Activated gamma-delta T cell treated with Interleukin-2 at 50 U/mL for 16 hours (primary cell): ENCODE results near the gene DDR2.

Source experiments
- DNase-seq: peaks from one replicate; pipeline ENCODE4 v3.0.0-alpha.2; 2020

The DDR2 gene

DNA sequence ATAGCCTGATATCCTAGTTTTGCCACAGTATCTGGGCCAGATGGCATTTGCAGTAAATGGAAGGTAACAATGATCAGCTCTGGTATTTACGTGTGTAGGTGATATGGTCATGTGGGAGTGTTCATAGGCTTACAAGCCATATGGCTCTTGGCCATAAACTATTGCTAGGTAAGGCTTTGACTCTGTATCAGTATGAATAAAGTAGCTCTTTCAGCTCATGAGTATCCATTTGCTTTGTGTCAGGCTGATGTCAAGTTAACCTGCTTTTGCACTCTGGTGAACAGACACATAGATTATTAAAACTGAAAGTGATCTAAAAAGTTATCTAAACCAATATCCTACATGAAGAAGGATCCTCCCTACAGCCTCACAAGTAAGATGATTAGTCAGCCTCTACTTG, 69.0 kb downstream of the DDR2 start:
- DNase-seq, result no peak

- DNase-seq, result no peak
These were observed 70.4 kb downstream of the DDR2 start for GRCh38 chr1:162702628-162703027.

DNA sequence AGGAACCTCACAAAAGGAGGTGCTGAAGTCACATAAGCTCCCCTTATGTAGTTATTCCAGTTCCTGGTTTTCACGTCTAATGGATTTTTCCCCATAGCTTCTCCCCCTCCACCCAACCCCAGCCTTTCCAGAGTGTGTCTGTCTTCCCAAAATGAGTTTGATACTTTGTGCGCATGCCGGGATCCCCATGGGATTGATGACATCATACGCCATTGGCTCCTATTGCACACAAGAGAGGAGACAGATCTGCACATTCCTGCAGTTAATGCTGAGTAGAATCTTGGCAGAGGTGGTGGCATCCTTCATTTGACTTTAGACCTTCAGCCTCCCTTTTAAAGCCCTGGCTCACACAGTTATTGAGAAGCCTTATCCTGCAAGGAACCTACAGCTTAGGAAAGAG, 71.4 kb downstream of the DDR2 start:
- no peak for DNase-seq

GRCh38 chr1:162704673-162705424, 72.6 kb downstream of the DDR2 start:
- no peak for DNase-seq

- DNase-seq, result no peak
These were observed 73.7 kb downstream of the DDR2 start for GRCh38 chr1:162706003-162706402.

- DNase-seq, result no peak
These were observed 74.3 kb downstream of the DDR2 start for GRCh38 chr1:162706606-162707005.

DNA sequence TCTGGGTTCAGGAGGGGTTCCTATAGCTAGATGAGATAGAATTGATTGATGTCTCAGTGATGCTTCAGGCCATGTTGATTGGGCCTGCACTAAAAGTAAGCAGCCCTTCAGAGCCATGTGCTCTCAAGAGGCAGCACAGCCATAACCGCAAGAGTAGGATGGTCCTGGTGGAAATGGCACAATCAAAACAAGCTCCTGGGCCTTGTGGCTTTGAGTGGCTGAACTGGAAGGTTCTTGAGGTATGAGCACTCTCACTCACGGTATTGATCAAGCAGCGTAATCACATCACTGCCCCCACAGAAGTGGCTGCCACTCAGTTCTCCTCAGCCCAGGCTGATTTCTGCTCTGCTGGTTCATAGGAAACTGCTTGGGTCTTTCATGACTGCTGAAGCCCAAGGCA, 76.0 kb downstream of the DDR2 start:
- no peak for DNase-seq

DNA sequence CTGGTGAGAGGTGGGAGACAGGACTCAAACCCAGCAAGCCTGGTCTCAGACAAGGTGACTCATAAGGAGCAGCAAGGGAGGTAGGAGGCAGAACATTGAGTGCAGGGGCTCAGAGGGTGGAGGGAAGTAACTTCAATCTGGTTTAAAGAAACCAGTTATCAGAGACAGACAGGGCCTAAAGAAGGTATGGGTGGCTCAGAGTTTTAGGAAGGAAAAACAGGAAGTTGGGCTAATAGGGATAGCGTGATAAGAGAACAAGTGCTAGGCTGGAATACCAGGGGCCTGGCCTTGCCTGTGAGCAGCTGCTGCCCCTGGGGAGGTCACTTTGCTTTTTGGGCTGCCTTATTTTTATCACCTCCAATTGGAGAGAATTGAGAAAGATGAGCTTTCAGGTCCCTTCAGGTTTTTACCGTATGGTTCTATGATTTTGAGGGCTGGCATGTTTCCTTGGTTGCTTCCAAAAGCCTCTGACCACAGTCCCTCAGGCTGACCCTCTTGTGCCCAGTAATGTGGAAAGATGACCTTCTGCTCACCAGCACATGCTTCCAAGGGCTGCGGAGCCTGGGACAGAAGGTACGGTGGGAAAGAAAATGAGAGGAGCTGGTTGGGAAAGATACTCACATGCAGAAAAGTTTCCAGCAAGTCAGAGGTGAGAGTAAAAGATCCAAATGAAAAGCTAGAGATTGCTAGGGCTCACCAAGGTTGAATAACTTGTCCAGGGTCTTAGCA, 77.0 kb downstream of the DDR2 start:
- DNase-seq, result no peak

GRCh38 chr1:162709870-162710269, 77.6 kb downstream of the DDR2 start:
- DNase-seq, result no peak

DNA sequence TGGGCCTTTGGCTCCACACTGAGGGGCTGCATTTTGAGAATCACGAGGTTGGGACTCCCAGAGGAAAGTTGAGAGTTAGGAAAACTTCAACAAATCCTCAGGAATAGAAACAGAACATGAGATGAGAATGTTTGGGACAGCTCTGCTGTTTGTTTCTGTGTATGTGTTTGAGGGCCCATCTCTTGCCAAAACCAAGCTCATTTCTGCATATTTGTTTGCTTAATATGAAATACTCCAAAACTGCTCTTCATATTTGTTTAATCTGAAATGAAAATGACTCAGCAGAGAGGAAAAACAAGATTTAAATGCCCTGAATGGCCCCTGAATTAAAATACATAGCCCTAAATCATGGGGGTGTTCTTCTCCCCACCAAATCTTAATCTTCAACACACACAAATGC, 78.1 kb downstream of the DDR2 start:
- DNase-seq, result no peak

DNA sequence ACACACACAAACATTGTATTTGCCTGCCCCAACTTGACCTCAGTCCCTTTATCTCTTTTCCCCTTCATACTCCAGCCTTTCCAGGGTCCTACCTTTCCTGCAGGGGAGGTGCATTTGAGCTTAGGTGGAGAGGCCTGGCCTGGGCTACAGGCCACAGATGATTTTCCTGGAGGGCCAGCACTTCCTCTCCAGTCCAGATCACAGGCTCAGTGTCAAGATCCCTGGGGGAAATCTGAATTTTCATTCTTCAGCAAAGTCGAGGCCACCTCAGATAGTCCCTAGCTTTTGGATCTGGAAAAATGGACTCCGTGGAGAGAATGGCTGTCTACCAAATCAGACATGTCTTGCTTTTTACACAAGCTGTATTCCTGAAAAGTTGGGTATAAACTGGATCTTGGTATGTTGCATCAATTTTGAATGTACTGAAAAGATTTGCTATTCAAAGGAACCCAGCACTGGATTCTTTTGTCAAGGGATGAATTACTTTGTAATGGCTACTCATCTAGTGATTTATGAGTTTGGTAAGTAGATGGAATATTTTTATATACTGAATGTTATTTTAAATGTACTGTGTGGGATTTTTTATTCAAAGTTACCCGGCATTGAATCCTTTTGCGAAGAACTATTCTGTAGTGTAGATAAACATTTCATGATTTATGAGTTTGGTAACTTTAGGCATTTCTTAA, 78.7 kb downstream of the DDR2 start:
- no peak for DNase-seq

DNA sequence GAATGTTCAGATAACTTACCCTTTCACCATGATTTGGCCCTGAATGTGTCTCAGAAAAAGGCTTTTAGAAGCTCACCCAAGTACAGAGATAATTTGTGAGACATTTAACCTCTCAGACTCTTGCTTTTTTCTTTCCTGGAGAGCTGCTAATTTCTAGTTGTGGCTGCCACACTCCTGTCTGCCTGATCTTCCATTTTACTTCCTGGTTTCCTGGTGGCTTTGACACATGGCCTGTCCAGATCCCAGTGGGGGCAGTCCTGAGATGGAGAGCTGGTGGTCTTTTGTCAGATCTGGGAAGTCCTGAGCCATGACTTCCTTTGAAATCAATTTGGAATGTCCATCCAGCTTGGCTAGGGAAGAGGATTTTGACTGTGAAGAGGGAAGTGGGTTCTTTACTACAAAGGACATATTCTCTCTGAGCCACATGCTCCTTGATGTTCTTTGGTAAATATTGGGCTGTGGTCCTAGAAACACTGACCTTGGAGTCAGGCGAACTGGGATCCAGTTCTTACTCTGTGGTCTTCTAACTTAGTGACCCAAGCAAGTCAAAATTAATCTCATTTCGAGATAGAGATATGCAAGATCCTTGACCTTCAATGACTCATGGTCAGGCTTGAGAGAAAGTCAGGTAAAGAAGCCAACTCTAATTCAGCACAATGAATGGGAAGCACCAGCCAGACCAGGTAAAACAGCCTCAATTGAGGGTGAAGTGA, 80.2 kb downstream of the DDR2 start:
- no peak for DNase-seq

GRCh38 chr1:162716123-162716522, 83.9 kb downstream of the DDR2 start:
- no peak for DNase-seq

DNA sequence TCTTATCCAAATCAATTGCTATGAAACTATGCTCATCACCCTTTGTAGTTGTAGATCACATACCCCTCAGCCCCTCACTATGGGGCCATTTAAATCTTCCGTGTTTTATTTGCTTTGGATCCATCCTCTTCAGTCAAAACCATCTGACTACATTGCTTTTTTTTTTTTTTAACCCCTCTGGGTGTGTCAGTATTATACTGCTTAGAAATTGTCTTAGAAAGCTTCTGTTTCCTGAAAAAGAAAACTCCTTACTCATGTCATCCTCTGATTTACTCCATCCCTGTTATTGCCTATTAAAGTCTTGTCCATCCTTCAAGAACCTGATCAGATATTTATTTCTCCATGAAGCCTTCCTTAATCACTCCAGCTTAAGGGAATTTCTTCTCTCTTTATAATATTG, 84.3 kb downstream of the DDR2 start:
- no peak for DNase-seq

GRCh38 chr1:162717548-162718184, 85.4 kb downstream of the DDR2 start:
- no peak for DNase-seq

DNA sequence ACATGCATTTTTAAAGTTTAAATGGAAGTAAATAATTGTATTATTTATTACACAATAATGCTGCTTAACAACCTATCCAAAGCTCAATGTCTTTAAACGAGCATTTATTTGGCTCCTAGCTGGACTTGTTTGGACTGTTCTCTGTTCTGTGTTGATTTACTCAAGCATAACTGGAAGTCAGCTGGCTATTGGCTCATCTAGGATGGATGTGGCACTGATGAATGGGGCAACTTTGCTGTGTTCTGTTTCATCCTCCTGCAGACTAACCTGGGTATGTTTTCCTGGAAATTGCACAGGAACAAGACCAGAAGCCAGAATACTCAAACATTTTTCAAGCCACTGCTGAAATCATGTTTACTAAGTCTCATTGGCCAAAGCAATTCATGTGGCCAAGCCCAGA, 87.4 kb downstream of the DDR2 start:
- DNase-seq, result no peak

- no peak for DNase-seq
These were observed 88.7 kb downstream of the DDR2 start for GRCh38 chr1:162720996-162721395.

DNA sequence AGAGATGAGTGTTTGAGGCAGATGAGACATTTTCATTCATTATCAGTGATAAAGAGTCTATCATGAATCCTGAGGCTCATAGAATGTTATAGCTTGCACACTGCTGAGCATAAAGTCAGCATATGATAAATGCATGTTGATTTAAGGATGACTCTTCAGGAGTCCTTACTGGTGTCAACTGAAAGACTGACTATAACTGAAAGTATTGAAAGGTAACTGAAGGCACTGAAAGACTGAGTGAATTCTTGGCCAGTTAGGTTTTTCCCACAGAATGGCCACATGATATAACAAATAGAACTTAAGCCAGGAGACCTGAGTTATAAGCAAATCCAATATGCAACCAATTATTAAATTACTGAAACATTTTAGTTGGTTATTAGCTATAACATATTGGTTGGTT, 89.2 kb downstream of the DDR2 start:
- no peak for DNase-seq

DNA sequence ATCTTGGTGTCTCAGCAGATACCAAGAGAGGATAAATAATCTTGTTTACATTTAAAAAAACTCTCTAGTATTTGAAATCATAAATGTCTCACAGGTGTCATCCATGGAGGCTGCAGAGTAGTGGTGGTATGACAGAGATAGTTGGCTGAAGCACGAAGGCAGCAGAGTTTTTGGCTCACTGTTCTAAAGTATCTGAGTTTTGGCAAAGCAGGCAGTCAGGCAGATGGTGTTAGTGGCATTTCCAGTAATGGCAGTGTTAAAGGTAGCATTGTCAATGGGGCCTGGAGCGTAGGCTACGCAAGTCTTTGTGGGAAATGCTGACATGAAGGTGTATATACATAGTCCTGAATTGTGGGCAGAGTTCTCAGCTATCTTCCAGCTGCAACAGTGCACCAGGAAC, 89.8 kb downstream of the DDR2 start:
- DNase-seq, result no peak

GRCh38 chr1:162724583-162725120, 92.4 kb downstream of the DDR2 start:
- no peak for DNase-seq

DNA sequence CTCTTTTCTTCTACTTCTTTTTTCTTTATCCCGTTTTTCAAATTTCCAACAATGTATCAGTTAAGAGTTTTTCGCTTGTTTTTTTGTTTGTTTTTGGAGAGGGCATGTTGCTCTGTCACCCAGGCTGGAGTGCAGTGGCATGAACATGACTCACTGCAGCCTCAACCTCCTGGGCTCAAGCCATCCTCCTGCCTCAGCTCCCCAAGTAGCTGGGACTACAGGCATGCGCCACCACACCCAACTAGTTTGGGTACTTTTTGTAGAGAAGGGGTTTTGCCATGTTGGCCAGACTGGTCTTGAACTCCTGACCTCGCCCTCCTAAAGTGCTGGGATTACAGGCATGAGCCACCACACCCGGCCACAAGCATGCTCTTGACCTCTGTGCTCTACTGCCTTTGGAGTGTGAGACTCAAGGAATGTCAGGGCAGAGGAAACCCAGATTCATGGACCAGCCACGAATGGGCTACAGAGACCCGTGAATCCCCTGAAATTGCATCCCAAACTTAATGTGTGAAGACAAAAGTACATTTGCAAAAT, 93.1 kb downstream of the DDR2 start:
- no peak for DNase-seq

GRCh38 chr1:162726555-162726954, 94.3 kb downstream of the DDR2 start:
- DNase-seq, result no peak
